K562 (cell line): ENCODE results near the gene VCX3A. TPM values are rescaled to one million over a fixed set of nuclear protein-coding genes. Genes with fewer than 3 reads are reported as not detected.

Experiments used
- ATF7 ChIP-seq: fragments of 450-650 bp; IDR thresholded peaks from 2 replicates; pipeline ENCODE4 v1.7.1; 2014; ENCODE audit warnings: mild to moderate bottlenecking, moderate library complexity
- DNMT1 ChIP-seq: fragments of 450-650 bp; IDR thresholded peaks from 2 replicates; pipeline ENCODE4 v1.6.1; 2016; ENCODE audit warnings: antibody characterized with exemption, mild to moderate bottlenecking
- GABPB1 ChIP-seq: sonication (generic); formaldehyde crosslinking; IDR thresholded peaks from 2 replicates; pipeline ENCODE4 v1.8.0; 2022; ENCODE audit warnings: mild to moderate bottlenecking, missing genetic modification reagents
- KDM1A ChIP-seq, 2 experiments: fragments of 450-650 bp; IDR thresholded peaks; 2 replicates each; pipeline ENCODE4 v1.6.1; 2016; ENCODE audit warnings: mild to moderate bottlenecking in 2 of 2
- LEF1 ChIP-seq: fragments of 450-650 bp; IDR thresholded peaks from 2 replicates; pipeline ENCODE4 v1.6.1; 2016; ENCODE audit warnings: mild to moderate bottlenecking
- MYC ChIP-seq, 2 experiments: fragments of 250-450 bp in 1 of 2; sonication (Bioruptor Pico) in 1 of 2; IDR thresholded peaks; 2 replicates each; pipeline versions ENCODE4 v1.5.1 to v1.6.1; 2012 to 2021; ENCODE audit warnings: low read depth in 2 of 2, borderline replicate concordance in 1 of 2, improper control_type of control experiment in 1 of 2, low read length in 1 of 2, mild to moderate bottlenecking in 1 of 2, moderate library complexity in 1 of 2
- POLR3A ChIP-seq: IDR thresholded peaks from 2 replicates; pipeline ENCODE4 v1.6.1; 2011; ENCODE audit warnings: borderline replicate concordance, mild to moderate bottlenecking, moderate library complexity; ENCODE audit not compliant: insufficient read length, insufficient read depth; ENCODE audit errors: extremely low read depth
- RUNX1 ChIP-seq: sonication (generic); IDR thresholded peaks from 2 replicates; pipeline ENCODE4 v1.6.1; 2016; ENCODE audit warnings: antibody characterized with exemption, low read depth
- SMARCC2 ChIP-seq: fragments of 450-650 bp; IDR thresholded peaks from 2 replicates; pipeline ENCODE4 v1.6.1; 2017; ENCODE audit warnings: antibody characterized with exemption, moderate library complexity, mild to moderate bottlenecking, low read depth
- TBL1XR1 ChIP-seq, 2 experiments: IDR thresholded peaks; 2 replicates each; pipeline ENCODE4 v1.6.1; 2012; ENCODE audit warnings: improper control_type of control experiment in 2 of 2, low read length in 2 of 2, mild to moderate bottlenecking in 1 of 2
- ZNF143 ChIP-seq: sonication (generic); formaldehyde crosslinking; IDR thresholded peaks from 2 replicates; pipeline ENCODE4 v1.9.0; 2022; ENCODE audit warnings: mild to moderate bottlenecking, missing genetic modification reagents
- ZNF766 ChIP-seq: fragments of 200-800 bp; sonication (Bioruptor generic); conservative IDR thresholded peaks from 2 replicates; pipeline ENCODE4 v1.6.1; 2016; ENCODE audit warnings: missing genetic modification characterization, missing compliant biosample characterization
- polyA plus RNA-seq, 8 experiments: library from polyadenylated mRNA; depleted of rRNA in 4 of 8; stranded (reverse) in 5 of 8; unstranded in 3 of 8; fragments of >200 nt; fragmentation: Nextera tagmentation in 2 of 8; fragmentation: Illumina TruSeq in 1 of 8; extraction: Ambion mirVana in 2 of 8; extraction: Trizol in 1 of 8; gene quantifications; 2 replicates each; pipeline versions ENCODE4 v1.2.1 to v1.2.3, GENCODE V29; 2011 to 2014; ENCODE audit warnings: inconsistent platforms in 1 of 8, missing spikeins in 1 of 8
- total RNA-seq, 7 experiments: library from RNA; depleted of rRNA in 6 of 7; stranded (reverse); fragments of >200 nt in 6 of 7; fragmentation: Illumina TruSeq in 2 of 7; extraction: Trizol in 2 of 7; gene quantifications; 2 replicates each; pipeline versions ENCODE4 v1.2.1 to v1.2.3, GENCODE V29; 2011 to 2021; ENCODE audit warnings: low replicate concordance in 1 of 7
- TF ChIP-seq, protein P1 (sequence below): fragments of 250-450 bp; sonication (Bioruptor Pico); IDR thresholded peaks from 2 replicates; pipeline ENCODE4 v1.5.0; 2021
- TF ChIP-seq, protein P2 (sequence below): sonication (generic); formaldehyde crosslinking; IDR thresholded peaks from 2 replicates; pipeline ENCODE4 v1.8.0; 2022; ENCODE audit warnings: mild to moderate bottlenecking, low read depth, missing genetic modification reagents

The VCX3A gene
- total and polyA plus RNA-seq, 9 of the 15 experiments (the other 6 are each of a cell fraction or from before 2014, with no cell fraction given): 0.08 to 64.5 (median 9.2) TPM

DNA sequence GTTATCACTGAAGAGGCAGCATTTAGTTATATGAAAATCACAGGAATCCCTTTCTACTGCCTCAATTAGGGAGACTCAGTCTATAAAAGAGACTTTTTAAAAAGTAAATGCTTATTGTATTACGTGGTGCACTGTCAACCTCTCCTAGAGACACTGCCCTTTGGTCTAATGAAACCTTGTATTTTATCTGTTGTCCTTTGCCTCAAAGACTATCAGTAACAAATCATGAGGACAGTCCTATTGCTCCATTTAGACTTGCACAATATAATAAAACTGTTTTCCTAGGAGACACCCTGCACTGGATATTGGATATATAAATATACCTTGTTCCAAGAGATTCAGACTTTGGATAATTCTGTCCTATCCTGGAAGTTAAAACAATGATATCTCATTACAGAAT, 34.2 kb downstream of the VCX3A start (continued):
- TF ChIP-seq ZNF143 (CRISPR knock-in tag) (no peak), DNMT1 (no peak), GABPB1 (CRISPR knock-in tag) (no peak), POLR3A (no peak), ATF7 (no peak), RUNX1 (no peak), LEF1 (no peak), ZNF766 (CRISPR knock-in tag) (no peak), MYC (IDR thresholded peaks at IDR 0.05; ENCODE audit: low read depth, low read length) (no peak), MYC (CRISPR knock-in tag; IDR thresholded peaks at IDR 0.05; ENCODE audit: borderline replicate concordance, low read depth) (no peak), SMARCC2 (no peak), KDM1A (IDR thresholded peaks at IDR 0.05) (no peak), TBL1XR1 (IDR thresholded peaks at IDR 0.05; ENCODE audit: low read length in 2 of 2) (no peak)
- TF ChIP-seq, protein P1, sequence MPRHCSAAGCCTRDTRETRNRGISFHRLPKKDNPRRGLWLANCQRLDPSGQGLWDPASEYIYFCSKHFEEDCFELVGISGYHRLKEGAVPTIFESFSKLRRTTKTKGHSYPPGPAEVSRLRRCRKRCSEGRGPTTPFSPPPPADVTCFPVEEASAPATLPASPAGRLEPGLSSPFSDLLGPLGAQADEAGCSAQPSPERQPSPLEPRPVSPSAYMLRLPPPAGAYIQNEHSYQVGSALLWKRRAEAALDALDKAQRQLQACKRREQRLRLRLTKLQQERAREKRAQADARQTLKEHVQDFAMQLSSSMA: no peak
- TF ChIP-seq, protein P2, sequence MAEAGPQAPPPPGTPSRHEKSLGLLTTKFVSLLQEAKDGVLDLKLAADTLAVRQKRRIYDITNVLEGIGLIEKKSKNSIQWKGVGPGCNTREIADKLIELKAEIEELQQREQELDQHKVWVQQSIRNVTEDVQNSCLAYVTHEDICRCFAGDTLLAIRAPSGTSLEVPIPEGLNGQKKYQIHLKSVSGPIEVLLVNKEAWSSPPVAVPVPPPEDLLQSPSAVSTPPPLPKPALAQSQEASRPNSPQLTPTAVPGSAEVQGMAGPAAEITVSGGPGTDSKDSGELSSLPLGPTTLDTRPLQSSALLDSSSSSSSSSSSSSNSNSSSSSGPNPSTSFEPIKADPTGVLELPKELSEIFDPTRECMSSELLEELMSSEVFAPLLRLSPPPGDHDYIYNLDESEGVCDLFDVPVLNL: no peak
